GM19099 (cell line): ENCODE results near the gene GPR83.

Experiments
- POLR2A ChIP-seq: IDR thresholded peaks from 3 replicates; pipeline ENCODE4 v1.6.1; 2011; ENCODE audit warnings: low read depth; ENCODE audit not compliant: insufficient read length; ENCODE audit errors: extremely low read depth

Gene GPR83

GRCh38 chr11:94400457-94400838 lies 771 bp downstream of the GPR83 start:
- TF ChIP-seq POLR2A, result no peak

GRCh38 chr11:94400050-94400449 lies 1.2 kb downstream of the GPR83 start:
- TF ChIP-seq POLR2A, result no peak

GRCh38 chr11:94398101-94398500 lies 3.1 kb downstream of the GPR83 start:
- TF ChIP-seq POLR2A, result no peak

GRCh38 chr11:94396282-94396681 lies 4.9 kb downstream of the GPR83 start:
- no peak for TF ChIP-seq POLR2A

GRCh38 chr11:94379613-94380012 lies 21.6 kb downstream of the GPR83 start:
- TF ChIP-seq POLR2A, result no peak

GRCh38 chr11:94376841-94377240 lies 24.4 kb downstream of the GPR83 start:
- TF ChIP-seq POLR2A, result no peak

- TF ChIP-seq POLR2A, result no peak
These were observed 57.7 kb downstream of the GPR83 start for GRCh38 chr11:94343495-94343894.

GRCh38 chr11:94342250-94342649 lies 59.0 kb downstream of the GPR83 start:
- no peak for TF ChIP-seq POLR2A

GRCh38 chr11:94338651-94339050 lies 62.6 kb downstream of the GPR83 start:
- TF ChIP-seq POLR2A, result no peak

- TF ChIP-seq POLR2A, result no peak
These were observed 65.2 kb downstream of the GPR83 start for GRCh38 chr11:94336033-94336432.

- no peak for TF ChIP-seq POLR2A
These were observed 68.4 kb downstream of the GPR83 start for GRCh38 chr11:94332814-94333213.

GRCh38 chr11:94330789-94331188 lies 70.4 kb downstream of the GPR83 start:
- no peak for TF ChIP-seq POLR2A

GRCh38 chr11:94329501-94329900 lies 71.7 kb downstream of the GPR83 start:
- no peak for TF ChIP-seq POLR2A

GRCh38 chr11:94328587-94329080 lies 72.6 kb downstream of the GPR83 start:
- no peak for TF ChIP-seq POLR2A
